Dermis lymphatic vessel endothelial cell (primary cell): ENCODE results near the gene VSTM1. TPM values are rescaled to one million over a fixed set of nuclear protein-coding genes. Genes with fewer than 3 reads are reported as not detected.

Source experiments
- total RNA-seq: library from RNA; depleted of rRNA; stranded (reverse); fragments of >200 nt; gene quantifications from 2 replicates; pipeline ENCODE4 v1.2.1, GENCODE V29; 2014

Gene VSTM1
- not detected in 2 replicates for total RNA-seq

DNA sequence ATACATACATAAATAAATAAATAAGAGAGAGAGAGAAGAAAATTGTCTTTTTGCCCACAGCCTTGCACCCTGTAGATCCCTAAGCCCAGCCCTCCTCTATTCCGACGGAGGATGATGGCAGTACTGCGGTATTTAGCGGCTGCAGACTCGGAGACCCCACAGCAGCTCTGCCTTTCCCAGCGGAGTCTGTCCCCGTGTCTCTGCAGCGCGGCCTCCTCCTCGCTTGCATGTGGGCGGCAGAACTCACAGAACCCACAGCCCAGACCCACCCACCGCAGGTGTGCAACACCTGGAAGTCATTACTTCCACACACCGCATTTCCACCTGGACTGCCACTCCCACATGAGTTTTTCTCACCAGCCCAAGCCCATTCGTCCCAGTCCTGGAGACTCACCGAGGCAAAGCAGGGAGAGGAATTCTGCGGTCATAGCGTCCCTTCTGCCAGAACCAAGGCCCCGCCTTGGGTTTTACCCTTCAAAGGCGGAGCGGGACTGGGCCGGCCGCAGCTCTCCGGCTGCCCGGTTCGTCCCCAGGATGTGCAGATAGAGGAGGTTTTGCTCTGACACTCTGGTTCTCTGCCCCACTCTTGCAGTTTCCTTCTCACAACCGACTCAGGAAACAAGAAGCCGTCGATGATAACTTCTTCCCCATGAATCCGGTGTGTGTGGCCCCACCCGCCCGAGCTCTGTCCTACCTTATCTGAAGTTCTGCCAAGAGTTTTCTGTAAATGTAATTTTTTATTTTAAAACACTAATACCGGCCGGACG is at the start of gene VSTM1:
Gene VSTM1, minus strand, starts transcription at position 548 of the 767 bp plus-strand sequence. Its CDS starts 120 bp downstream, at position 428.

DNA sequence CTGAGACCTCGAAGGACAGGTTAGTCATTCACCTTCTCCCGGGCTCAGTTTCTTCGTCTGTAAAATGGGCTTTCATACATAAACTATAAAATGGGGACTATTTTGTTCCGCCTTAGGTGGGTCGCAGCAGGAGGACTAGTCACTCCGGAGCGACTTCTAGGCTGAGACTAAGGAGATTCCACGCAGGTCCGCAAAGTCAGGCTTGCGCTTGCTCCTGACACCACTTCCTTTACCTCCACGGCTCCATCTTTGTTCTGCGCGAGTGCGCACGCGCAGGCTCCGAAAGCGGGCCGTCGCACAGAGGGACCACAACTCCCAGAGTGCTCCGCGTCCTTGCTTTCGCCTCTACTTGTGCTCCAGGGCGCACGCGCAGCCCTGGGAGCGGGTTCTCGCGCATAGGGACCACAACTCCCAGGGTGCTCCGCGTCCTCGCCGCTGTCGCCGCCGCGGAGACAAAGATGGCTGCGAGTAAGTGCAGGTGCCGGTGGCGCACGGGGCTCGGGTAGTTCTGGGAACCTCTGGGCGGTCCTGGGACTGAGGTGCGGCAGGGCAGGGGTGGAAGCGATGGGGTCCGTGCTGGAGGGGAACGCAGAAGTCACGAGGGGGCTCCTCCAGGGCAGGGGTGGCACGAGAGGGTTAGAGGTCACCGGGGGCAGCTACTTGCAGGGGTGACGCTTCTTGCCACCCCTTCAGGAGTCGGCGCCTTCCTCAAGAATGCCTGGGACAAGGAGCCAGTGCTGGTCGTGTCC is 38.9 kb upstream of the VSTM1 start, which contains the start of gene NDUFA3:
Gene NDUFA3, plus strand, starts transcription at position 435 of the 749 bp plus-strand sequence. Its CDS starts 24 bp downstream, at position 459.

GRCh38 chr19:54100561-54100960 is 36.9 kb upstream of the VSTM1 start, which contains the start of gene OSCAR:
OSCAR (minus strand) TSS chr19:54100803; CDS start chr19:54100792, 11 bp downstream.

GRCh38 chr19:54081032-54081431 is 17.3 kb upstream of the VSTM1 start, which contains the start of gene TARM1:
TARM1 (minus strand) TSS chr19:54081365; CDS start chr19:54081340, 25 bp downstream.

GRCh38 chr19:53991224-53992113 is 72.2 kb downstream of the VSTM1 start, which contains the start of gene CACNG6:
CACNG6 (plus strand) TSS chr19:53991637; CDS start chr19:53992878, 1,241 bp downstream.

Other genes with a start within 250 kb of the VSTM1 start
- gene NLRP12, start 239.6 kb downstream of the VSTM1 start, total RNA-seq = 0.22 and 0.43 TPM in 2 replicates
- gene MYADM, start 196.0 kb downstream of the VSTM1 start, total RNA-seq = 6.0 and 11.6 TPM in 2 replicates
- gene PRKCG, start 181.7 kb downstream of the VSTM1 start, total RNA-seq = not detected in 2 replicates
- not detected in 2 replicates for gene CACNG7, start 154.6 kb downstream of the VSTM1 start, total RNA-seq
- under 0.01 and 0.17 TPM in 2 replicates for gene CACNG8, start 101.0 kb downstream of the VSTM1 start, total RNA-seq
- 0.54 and 0.69 TPM in 2 replicates for gene CACNG6, start 72.3 kb downstream of the VSTM1 start, total RNA-seq
- gene TARM1, start 17.5 kb upstream of the VSTM1 start, total RNA-seq = not detected in 2 replicates
- gene OSCAR, start 36.9 kb upstream of the VSTM1 start, total RNA-seq = not detected in 2 replicates
- 14.5 and 18.1 TPM in 2 replicates for gene NDUFA3, start 39.0 kb upstream of the VSTM1 start, total RNA-seq
- gene TFPT, start 51.8 kb upstream of the VSTM1 start, total RNA-seq = 18.8 and 21.1 TPM in 2 replicates
- 48.8 and 54.8 TPM in 2 replicates for gene PRPF31, start 51.9 kb upstream of the VSTM1 start, total RNA-seq
- gene CNOT3, start 73.9 kb upstream of the VSTM1 start, total RNA-seq = 5.7 and 9.2 TPM in 2 replicates
- 4.9 and 5.7 TPM in 2 replicates for gene LENG1, start 95.8 kb upstream of the VSTM1 start, total RNA-seq
- 0.34 and 0.54 TPM in 2 replicates for gene TMC4, start 109.3 kb upstream of the VSTM1 start, total RNA-seq
- 6.6 and 8.7 TPM in 2 replicates for gene MBOAT7, start 125.7 kb upstream of the VSTM1 start, total RNA-seq
- gene TSEN34, start 127.4 kb upstream of the VSTM1 start, total RNA-seq = 40.1 and 41.5 TPM in 2 replicates
- 3,120 and 3,598 TPM in 2 replicates for gene RPS9, start 137.0 kb upstream of the VSTM1 start, total RNA-seq
- gene LILRB3, start 159.1 kb upstream of the VSTM1 start, total RNA-seq = not detected in 2 replicates
- gene LILRA6, start 178.9 kb upstream of the VSTM1 start, total RNA-seq = not detected in 2 replicates
- gene LILRB5, start 193.4 kb upstream of the VSTM1 start, total RNA-seq = not detected in 2 replicates
- not detected in 2 replicates for gene LILRB2, start 217.2 kb upstream of the VSTM1 start, total RNA-seq
- gene LILRA5, start 249.3 kb upstream of the VSTM1 start, total RNA-seq = not detected in 2 replicates